HG03378 (cell line): ENCODE results near the gene BCAM.
A peak's percentile ranks its signal among the peaks of the same experiment; 100 is the strongest.
"Not testable (repeated sequence)": the region's sequence is repeated elsewhere in the genome, so short reads cannot be mapped to it uniquely, and the experiment has no call there.

Experiments used
- ATAC-seq: cut with Tn5 transposase; IDR thresholded peaks from one replicate; pipeline ENCODE4 v1.9.1; 2021; ENCODE audit warnings: mild to moderate bottlenecking, moderate library complexity; ENCODE audit not compliant: unreplicated experiment

Gene BCAM, protein sequence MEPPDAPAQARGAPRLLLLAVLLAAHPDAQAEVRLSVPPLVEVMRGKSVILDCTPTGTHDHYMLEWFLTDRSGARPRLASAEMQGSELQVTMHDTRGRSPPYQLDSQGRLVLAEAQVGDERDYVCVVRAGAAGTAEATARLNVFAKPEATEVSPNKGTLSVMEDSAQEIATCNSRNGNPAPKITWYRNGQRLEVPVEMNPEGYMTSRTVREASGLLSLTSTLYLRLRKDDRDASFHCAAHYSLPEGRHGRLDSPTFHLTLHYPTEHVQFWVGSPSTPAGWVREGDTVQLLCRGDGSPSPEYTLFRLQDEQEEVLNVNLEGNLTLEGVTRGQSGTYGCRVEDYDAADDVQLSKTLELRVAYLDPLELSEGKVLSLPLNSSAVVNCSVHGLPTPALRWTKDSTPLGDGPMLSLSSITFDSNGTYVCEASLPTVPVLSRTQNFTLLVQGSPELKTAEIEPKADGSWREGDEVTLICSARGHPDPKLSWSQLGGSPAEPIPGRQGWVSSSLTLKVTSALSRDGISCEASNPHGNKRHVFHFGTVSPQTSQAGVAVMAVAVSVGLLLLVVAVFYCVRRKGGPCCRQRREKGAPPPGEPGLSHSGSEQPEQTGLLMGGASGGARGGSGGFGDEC

DNA sequence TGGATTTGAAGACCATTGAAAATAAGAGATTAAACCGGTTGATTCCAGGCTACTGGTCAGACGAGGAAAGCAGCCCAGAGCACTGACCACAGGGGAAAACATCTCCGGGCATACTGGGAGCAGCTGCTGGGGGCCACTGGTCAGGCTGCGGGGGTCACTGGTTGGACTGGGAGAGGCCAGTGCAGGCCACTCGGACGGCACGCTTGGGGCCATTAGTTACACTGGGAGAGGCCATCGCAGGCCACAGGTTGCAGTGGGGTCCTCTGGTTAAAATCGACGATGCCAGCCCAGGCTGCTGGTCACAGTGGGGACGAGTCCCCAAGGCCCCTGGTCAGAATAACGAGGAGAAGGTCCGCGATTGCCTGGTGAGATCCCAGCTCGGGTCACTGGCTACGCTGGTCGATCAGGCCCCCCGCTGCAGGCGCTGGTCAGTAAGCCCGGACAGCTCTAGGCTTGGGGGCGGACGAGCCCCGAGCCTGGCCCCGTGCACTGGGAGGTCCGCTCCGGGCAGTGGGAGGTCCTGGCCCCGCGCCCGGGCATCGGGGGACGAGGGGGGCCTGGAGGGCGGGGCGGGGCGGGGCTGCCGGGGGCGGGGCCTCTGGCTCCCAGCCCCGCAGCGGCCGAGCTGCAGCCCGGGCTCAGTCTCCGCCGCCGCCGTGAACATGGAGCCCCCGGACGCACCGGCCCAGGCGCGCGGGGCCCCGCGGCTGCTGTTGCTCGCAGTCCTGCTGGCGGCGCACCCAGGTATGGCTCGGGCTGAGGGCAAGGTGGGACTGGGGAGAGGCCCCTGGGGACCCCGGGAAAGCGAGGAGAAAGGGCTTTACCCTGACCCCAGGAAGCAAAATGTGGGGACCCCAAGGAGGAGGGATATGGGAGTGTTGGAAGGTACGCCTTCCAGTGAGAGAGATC lies at the start of gene BCAM:
Gene BCAM (plus strand): TSS at position 641 of the 909 bp plus-strand sequence. CDS start 22 bp downstream, at position 663.
- no peak for ATAC-seq

DNA sequence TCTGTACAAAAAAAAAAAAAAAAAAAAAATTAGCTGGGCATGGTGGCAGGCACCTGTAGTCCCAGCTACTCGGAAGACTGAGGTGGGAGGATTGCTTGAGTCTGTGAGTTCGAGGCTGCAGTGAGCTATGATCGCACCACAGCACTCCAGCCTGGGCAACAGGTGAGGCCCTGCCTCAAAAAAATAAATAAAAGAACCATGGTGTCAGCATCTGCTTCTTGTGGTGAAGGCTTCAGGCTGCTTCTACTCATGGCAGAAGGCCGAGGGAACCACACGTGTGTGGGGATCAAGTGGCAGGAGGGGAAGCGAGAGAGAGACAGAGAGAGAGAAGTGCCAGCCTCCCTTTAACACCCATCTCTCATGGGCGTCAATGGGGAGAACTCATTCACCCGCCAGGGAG lies 46.9 kb upstream of the BCAM start:
- ATAC-seq, result no peak

DNA sequence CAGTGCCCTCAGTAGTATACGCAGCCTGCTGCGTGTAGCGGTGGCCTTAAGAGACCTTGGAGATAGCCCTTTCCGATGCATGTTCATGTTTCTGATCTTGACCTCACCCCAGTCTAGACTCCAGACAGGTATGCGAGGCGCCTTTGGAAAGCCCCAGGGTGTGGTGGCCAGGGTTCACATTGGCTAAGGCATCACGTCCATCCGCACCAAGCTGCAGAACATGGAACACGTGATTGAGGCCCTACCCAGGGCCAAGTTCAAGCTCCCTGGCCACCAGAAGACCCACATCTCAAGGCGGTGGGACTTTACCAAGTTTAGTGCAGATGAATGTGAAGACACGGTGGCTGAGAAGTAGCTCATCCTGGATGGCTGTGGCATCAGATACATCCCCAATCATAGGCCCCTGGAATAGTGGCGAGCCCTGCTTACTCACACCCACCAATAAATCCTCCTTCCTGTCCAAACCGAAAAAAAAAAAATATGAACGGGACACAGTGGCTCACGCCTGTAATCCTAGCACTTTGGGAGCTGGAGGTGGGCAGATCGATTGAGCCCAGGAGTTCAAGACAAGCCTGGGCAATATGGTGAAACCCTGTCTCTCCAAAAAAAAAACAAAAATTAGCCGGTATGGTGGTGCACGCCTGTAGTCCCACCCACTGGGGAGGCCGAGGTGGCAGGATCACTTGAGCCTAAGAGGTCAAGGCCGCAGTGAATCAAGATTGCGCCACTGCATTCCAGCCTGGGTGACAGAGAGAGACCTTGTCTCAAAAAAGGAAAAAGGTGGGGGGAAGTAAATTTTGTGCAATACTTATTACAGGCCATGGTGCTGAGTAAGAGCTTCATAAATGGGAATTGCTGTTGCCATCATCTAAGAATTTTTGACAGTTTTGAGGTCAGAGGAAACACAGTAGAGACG lies 43.6 kb upstream of the BCAM start:
- no peak for ATAC-seq

DNA sequence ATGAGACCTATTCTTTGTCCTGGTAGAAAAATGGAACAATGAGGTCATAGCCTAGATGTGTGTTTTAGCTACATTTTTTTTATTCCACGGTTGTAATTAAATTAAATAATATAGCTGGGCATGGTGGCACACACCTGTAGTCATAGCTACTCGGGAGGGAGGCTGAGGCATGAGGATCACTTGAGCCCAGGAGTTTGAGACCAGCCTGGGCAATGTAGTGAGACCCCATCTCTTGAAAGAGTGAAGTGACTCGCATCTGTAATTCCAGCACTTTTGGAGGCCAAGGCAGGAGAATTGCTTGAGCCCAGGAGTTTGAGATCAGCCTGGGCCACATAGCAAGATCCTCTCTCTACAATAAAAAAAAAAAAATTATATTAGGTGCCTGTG lies 43.0 kb upstream of the BCAM start:
- no peak for ATAC-seq

DNA sequence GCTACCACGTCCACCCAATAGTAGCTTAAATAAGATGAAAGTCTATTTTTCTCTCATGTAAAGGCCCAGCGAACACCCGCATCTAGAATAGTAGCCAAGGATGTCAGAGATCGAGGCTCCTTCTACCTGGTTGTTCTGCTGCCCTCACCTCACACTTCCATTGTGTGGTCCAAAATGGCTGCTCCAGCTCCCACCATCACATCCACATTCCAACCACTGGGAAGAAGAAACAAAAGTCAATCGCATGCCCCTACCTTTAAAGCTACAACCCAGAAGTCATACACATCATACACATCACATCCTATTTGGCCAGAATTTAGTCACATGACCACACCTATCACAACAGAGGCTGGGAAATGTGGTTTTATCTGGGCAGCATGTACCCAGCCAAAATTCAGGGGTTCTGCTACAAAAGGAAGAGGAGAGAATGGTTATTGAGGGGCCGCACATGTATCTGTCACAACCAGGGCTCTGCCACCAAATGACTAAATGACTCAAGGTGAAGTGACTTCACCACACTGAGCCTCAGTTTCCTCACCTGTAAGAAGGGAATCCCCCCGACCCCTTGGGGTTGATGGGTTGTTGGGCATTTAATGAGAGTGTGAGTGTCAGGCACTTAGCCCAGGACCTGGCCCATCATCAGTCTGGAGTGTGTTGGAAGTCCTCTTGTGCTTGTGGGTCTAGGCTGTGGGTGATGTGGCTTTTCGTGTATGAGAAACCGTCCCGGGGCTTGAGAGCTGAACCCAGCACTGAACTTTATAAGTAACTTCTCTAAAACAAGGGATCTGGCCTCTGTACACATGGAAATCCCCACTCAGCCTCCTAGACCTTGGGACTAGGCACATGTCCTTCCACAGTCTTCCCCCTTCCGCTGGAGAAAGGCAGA lies 41.4 kb upstream of the BCAM start:
- no peak for ATAC-seq

DNA sequence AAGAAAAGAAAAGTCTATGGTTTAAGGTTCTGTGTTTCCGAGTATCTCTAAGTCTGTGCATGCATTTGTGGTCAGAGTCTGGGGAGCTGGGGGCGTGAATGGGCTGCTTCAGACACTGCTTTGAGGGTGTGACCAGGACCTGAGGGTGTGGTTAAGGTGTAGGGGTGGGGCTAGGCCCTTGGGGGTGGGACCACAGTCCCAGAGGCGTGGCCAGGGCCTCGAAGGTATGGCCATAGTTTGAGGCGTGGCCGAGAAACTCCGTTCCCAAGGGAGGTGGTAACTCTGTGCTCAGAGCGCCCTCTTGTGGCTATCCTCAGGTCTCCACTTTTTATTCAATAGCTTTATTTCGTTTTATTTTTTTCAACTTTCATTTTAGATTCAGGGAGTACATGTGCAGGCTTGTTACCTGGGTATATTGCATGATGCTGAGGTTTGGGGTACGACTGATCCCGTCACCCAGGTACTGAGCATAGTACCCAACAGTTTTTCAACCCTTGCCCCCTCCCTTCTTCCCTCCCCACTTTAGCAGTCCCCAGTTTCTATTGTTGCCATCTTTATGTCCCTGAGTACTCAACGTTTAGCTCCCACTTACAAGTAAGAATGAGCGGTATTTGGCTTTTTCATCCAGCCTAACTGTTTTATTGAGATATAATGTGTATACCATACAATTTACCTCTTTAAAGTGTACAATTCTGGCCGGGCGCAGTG lies 38.2 kb upstream of the BCAM start:
- peak; percentile 81 for ATAC-seq

DNA sequence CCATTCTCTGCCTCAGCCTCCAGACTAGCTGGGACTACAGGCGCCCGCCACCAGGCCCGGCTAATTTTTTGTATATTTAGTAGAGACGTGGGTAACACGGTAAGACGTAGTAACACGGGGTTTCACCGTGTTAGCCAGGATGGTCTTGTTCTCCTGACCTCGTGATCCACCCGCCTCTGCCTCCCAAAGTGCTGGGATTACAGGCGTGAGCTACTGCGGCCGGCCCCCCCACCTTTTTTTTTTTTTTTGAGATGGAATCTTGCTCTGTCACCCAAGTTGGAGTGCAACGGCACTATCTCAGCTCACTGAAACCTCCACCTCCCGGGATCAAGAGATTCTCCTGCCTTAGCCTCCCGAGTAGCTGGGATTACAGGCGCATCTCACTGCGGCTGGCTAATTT lies 36.8 kb upstream of the BCAM start:
- not testable (repeated sequence) for ATAC-seq

DNA sequence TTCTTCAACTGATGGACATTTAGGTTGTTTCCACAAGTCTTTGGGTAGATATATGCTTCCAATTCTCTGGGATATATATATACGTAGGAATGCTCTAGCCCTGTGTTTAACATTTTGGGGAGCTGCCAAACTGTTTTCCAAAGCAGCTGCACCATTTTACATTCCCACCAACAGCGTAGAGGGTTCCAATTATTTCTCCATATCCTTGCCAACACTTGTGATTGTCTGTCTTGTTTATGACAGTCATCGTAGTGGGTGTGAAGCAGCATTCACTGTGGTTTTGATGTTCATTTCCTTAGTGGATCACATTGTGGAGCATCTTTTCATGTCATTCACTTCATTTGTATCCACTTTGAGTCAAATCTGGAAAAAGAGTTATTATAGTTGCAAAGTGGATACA lies 35.9 kb upstream of the BCAM start:
- ATAC-seq, result no peak

DNA sequence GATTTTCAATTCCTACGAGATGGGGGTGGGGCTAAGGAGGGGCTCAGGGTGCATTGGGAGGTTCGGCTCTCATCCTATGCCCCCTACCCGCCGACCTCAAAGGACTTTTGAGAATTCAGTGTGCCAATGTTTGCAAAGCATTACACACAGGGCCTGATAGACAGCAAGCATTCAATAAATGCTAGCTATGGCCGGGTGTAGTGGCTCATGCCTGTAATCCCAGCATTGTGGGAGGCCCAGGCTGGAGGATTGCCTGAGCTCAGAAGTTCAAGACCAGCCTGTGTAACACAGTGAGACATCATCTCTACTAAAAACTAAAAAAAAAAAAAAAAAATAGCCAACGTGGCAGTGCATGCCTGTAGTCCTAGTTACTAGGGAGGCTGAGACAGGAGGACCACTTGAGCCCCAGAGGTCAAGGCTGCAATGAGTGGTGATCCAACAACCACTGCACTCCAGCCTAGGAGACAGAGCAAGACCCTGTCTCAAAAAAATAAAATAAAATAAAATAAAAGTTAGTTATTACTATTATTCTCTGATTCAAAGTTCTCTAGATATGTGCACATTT lies 33.1 kb upstream of the BCAM start:
- no peak for ATAC-seq

DNA sequence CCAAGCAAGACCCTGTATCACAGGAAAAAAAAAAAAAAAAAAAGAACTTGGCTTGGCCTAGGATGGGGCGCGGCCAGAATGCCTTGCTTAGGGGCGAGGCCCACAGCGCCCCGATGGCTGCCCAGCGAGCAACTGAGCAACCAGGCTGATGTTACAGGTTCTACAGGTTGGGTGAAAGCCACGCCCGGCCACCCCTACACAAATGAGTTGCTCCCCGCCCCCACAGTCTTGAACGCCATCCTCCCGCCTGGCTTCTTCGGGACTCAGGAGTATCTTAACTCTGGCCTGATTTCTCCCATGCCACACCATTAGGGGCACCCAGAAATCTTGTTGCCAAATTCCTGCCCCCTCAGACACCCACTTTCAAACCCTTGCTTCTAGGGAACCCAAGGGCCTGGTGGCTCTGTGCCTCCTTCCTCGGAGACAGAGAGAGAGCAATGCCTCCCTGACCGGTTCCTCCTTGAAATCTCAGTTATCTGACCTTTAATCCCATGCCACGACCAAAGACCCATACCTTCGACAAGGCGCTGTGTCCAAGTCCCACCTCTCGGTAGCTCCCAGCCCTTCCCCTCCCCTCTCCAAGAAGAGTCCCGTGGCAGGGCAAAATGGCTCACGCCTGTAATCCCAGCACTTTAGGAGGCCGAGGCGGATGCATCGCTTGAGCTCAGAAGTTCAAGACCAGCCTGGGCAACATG lies 32.4 kb upstream of the BCAM start:
- ATAC-seq, result no peak

DNA sequence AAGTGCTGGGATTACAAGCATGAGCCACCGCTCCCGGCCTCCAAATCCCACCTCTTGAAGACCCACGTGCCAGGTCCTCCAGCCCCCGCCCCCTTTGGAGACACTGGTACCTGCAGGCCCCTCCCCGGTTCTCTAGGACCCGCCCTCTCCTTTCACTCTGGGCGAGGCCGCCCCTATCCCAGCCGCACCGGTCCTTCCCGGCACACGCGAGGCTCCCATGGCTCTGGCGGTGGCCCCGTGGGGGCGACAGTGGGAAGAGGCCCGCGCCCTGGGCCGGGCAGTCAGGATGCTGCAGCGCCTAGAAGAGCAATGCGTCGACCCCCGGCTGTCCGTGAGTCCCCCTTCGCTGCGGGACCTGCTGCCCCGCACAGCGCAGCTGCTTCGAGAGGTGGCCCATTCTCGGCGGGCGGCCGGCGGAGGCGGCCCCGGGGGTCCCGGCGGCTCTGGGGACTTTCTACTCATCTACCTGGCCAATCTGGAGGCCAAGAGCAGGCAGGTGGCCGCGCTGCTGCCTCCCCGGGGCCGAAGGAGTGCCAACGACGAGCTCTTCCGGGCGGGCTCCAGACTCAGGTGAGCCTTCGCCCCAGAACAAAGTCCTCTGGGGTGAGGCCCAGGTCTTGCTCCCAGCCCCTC lies 31.1 kb upstream of the BCAM start, which contains the start of gene CBLC:
Gene CBLC (plus strand): TSS at position 176 of the 633 bp plus-strand sequence. CDS start 42 bp downstream, at position 218.
- ATAC-seq, result no peak

DNA sequence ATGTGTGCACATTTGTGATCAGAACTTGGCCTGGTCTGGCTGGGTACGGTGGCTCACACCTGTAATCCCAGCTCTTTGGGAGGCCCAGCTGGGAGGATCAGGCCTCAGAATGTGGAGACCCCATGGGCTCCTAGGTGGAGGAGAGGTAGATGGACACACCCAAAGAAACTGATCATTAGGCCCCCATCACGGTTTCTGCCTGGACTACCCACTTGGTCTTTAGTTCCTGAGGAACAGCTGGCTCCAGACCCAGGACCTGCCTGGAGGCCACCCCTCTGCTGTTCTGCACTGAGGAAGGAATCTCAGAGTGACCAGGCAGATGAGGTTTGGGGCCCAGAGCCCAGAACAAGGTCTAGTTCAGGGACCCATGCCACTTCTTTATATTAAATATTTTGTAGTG lies 29.8 kb upstream of the BCAM start:
- ATAC-seq, result no peak

DNA sequence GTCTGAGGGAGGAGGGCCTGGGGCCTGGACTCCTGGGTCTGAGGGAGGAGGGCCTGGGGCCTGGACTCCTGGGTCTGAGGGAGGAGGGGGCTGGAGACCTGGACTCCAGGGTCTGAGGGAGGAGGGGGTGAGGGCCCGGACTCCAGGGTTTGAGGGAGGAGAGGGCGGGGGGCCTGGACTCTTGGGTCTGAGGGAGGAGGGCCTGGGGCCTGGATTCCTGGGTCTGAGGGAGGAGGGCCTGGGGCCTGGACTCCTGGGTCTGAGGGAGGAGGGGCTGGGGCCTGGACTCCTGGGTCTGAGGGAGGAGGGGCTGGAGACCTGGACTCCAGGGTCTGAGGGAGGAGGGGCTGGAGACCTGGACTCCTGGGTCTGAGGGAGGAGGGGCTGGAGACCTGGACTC lies 27.2 kb upstream of the BCAM start:
- ATAC-seq, result not testable (repeated sequence)

DNA sequence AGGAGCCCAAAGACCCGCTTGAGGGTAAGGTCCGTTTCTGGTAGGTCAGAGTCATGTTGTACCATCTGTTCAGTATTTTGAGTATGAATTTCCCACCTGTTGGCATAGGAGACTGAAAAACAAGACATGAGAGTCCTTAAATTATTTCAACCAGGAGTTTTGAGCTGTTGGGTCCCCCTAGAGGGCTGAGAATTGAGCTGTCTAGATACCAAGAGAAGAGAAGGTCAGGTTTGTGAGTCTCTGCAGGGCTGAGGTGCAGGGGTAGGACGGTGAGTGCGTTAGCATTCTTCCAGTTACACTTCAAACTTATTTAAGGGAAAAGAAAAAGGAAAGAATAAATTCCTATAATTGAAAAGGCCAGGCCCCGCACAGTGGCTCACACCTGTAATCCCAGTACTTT lies 26.2 kb upstream of the BCAM start:
- ATAC-seq, result no peak

DNA sequence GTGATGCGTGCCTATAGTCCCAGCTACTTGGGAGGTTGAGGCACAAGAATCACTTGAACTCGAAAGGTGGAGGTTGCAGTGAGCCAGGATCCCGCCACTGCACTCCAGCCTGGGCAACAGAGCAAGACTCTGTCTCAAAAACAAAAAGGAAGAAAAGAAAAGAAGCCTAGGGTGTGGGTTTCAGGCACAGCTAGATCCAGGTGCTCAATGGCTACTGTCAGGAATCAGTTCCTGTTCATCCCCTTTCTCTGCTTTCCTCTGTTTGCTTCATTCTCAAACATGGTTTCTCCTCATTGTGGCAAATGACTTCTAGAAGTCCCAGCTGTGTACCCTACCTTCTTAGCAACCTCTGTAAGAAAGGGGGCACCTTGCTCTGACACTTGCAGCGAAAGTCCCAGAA lies 25.4 kb upstream of the BCAM start:
- no peak for ATAC-seq

DNA sequence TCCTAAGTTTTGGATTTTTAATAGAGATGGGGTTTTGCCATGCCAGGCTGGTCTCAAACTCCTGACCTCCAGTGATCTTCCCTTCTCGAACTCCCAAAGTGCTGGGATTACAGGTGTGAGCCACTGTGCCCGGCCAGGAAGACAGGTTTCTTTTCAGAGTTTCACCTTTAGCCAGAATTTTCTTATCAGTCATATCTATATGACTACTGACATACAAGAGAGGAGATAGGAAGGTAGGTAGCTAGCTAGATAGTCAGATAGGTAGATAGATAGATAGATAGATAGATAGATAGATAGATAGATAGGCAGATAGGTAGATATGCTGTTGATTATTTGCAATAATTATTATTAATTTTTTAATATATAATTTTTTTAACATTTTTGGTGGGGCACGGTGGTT lies 23.6 kb upstream of the BCAM start:
- ATAC-seq, result no peak

DNA sequence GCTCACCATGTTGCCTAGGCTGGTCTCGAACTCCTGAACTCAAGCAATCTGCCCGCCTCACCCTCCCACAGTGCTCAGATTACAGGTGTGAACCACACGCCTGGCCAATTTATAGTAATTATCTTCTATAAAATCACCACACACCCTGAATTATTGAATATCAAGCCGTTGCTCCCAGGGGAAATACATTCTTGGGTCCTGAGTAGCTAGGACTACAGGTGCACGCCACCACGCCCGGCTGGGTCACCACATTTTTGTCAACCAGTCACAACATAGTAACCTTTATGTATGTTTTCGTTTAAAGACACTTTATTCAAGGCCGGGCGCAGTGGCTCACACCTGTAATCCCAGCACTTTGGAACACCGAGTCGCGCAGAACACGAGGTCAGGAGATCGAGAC lies 22.9 kb upstream of the BCAM start:
- ATAC-seq, result no peak
